ENCODE results near the gene PYGO2.

PYGO2 gene

DNA sequence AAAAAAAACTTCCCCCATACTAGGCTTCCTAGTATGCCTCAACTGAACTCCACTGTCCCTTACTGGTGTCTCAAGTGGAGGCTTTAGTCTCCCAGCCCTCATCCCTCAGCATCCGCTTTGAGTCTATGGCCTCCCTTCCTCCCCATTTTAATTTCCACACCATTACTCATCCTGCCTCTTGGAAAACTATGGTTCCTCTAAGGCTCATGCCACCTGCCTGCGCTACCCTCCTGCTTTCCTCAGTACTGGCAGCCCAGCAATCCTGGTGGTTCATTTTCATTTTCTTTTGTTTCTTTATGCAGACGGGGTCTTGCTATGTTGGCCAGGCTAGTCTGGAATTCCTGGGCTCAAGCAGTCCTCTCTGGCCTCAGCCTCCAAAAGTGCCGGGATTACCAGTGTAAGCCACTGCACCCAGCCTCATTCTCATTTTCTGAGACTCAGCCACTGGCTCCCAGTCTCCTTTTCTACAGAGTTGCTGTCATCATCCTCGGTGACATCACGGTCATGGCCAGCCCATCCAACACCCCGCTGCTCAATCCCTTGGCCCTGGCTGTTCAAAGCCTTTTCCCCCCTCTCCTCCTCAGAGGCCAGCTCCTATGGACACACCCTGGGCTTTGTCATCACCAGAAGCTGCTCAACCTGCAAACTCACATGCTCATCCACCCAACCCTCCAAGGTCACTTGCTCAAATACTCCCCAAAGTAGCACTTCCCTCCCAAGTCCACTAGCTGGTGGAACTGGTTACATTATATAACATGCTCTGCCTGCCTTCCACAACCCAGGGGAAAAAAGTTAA is 22.8 kb downstream of the PYGO2 start:
- H3K4me1 ChIP-seq (ENCODE audit: control insufficient read depth, insufficient read depth, low read length) = peaks cover 40% of the 10 kb centered on the region
- no peaks in the 10 kb centered on the region for H3K27me3 ChIP-seq (ENCODE audit: control insufficient read depth in 1 of 2, insufficient read depth in 2 of 2, low read length in 2 of 2)
- H3K4me3 ChIP-seq (ENCODE audit: low read length in 2 of 2) = no peak overlapping the region
- no peaks in the 10 kb centered on the region for H3K36me3 ChIP-seq (ENCODE audit: control insufficient read depth in 2 of 2, insufficient read depth in 2 of 2, low read length in 2 of 2)
- H3K27ac ChIP-seq (ENCODE audit: low read length) = peak overlapping the region; percentile 99
- H3K9me3 ChIP-seq (ENCODE audit: control insufficient read depth in 2 of 2, low read length in 2 of 2) = no peaks in the 10 kb centered on the region
- H3K9ac ChIP-seq (ENCODE audit: low read length in 2 of 2) = peak overlapping the region in 1 of 2 donors; percentile 96

DNA sequence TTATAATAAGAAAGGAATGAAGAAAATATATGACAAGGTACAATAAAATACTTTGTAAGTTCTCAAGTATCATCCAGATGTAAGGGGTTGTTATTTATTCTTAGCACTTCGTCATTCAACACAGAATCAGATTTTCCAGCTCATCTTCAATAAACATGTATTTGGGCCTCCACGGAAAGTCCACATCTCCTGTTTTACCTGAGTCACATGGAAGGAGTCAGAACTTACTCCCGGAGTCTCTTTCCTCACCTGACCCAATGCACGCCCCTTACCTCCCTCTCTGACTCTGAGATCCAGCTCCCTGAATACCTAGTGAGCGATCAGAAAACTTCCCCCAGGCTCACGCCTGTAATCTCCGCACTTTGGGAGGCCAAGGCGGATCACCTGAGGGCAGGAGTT is 23.6 kb downstream of the PYGO2 start:
- Histone ChIP-seq H3K9me3 (ENCODE audit: control insufficient read depth in 2 of 2, low read length in 2 of 2) (no peaks in the 10 kb centered on the region), H3K4me3 (ENCODE audit: low read length in 2 of 2) (peak overlapping the region; percentile 93 to 98), H3K36me3 (ENCODE audit: control insufficient read depth in 2 of 2, insufficient read depth in 2 of 2, low read length in 2 of 2) (no peaks in the 10 kb centered on the region), H3K9ac (ENCODE audit: low read length in 2 of 2) (peak overlapping the region; percentile 96 to 100), H3K27ac (ENCODE audit: low read length) (peak overlapping the region; percentile 99), H3K27me3 (ENCODE audit: control insufficient read depth in 1 of 2, insufficient read depth in 2 of 2, low read length in 2 of 2) (no peaks in the 10 kb centered on the region), H3K4me1 (ENCODE audit: control insufficient read depth, insufficient read depth, low read length) (peaks cover 36% of the 10 kb centered on the region)

DNA sequence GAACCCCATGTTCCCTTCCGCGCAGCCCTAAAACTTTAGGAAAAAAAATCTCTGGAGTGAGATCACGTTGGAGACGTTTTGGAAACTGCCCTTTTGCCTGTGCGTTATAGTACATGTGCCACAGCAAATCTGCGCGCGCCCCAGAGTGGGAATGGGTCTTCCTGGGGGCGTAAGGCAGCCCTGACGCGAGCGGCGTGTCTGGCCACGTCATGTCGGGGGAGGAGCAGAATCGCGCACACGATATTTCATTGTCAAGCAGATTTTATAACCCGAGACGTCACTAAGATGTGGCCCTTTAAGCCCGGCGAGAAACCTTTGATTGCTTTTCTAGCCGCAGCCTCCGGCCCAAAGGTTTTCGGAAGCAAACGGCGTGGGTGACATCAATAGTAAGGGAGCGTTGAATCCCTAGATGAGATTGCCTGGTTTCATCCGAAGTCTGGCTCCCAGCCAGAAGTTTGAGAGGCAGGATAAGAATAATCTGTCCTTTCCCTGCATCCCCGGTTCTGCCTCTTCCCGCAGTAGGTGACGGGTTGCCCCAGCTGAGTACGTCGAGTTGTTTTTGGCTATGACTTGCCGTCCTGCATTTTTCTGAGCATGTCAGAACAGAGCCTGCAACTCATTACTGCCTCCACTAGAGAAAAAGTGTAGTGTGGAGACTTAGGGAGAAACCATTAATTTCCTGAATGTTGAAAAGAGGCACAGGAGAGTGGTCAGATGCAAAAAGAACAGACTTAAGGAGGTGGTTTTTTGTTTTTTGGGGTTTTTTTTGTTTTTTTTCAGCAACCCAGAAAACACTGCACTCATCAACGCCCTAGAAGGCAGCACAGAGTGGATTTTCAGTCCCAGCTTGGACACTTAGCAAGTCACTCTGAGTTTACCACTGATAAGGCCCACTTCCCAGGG is 24.2 kb downstream of the PYGO2 start:
- Histone ChIP-seq H3K9me3 (ENCODE audit: control insufficient read depth in 2 of 2, low read length in 2 of 2) (no peaks in the 10 kb centered on the region), H3K4me1 (ENCODE audit: control insufficient read depth, insufficient read depth, low read length) (peaks cover 36% of the 10 kb centered on the region)

DNA sequence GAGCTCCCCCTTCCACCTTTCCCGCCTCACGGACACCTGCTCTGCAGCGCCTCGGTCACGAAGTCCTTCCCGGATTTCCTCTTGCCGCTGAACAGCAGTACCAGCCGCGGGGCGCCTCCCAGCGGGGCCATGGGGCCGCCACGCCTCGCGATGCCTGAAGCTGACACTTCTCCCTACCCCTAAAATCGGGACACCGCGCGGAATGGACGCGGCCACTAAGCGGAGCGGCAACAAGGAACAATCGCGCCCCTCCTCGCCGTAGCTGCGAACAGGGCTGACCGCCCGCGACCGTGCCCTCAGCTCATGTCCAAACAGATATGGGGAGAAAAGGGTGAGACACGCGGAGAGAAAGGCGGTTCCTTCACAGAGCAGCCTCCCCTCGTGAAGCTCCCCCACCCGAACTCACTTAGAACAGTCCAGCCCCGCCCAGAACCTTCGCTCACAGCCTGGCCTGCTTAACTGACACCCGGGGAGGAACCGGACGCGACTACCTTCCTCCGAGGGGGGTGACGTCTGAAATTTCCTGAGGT is 25.0 kb downstream of the PYGO2 start, which contains the start of gene PMVK:
TSS of gene PMVK (minus strand) at position 165 of the 530 bp plus-strand sequence. CDS start at position 131, 34 bp downstream.
- peak within 1 kb of the TSS; percentile 99 for H3K27ac ChIP-seq (ENCODE audit: low read length)

More for the DNA sequence above, 24.2 kb downstream of the PYGO2 start:
- Histone ChIP-seq H3K36me3 (ENCODE audit: control insufficient read depth in 2 of 2, insufficient read depth in 2 of 2, low read length in 2 of 2) (no peaks in the 10 kb centered on the region), H3K9ac (ENCODE audit: low read length in 2 of 2) (peak overlapping the region; percentile 96 to 100), H3K4me3 (ENCODE audit: low read length in 2 of 2) (peak overlapping the region; percentile 93 to 98), H3K27ac (ENCODE audit: low read length) (peak overlapping the region; percentile 99), H3K27me3 (ENCODE audit: control insufficient read depth in 1 of 2, insufficient read depth in 2 of 2, low read length in 2 of 2) (no peaks in the 10 kb centered on the region)

DNA sequence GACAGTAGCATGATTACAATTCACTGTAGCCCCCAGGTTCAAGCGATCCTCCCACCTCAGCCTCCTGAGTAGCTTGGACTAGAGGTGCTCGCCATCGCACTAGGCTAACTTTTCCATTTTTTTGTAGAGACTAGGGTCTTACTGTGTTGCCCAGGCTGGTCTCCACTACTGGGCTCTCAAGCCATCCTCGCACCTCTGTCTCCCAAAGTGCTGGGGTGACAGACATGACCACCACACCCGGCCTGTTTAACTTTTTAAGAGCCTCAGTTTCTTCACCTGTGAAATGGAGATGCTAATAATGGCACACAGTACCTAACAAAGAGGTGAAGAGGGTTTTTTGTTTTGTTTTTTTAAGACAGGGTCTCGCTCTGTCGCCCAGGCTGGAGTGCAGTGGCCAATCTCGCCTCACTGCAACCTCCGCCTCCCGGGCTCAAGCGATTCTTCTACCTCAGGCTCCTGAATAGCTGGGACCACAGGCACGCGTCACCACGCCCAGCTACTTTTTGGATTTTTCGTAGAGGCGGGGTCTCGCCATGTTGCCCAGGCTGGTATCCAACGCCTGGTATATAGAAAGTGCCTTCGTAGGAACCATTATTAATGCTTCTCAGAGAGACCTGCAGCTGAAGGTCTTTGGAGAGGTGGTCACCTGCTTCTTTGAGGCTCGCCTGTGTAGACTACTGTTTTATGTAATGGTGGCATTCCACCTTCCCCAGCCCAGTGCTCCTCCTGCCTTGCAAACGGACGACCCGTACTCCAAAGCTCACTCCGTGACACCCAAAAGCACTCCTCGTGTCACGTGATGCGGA is 25.6 kb downstream of the PYGO2 start:
- Histone ChIP-seq H3K9me3 (ENCODE audit: control insufficient read depth in 2 of 2, low read length in 2 of 2) (no peaks in the 10 kb centered on the region), H3K4me3 (ENCODE audit: low read length in 2 of 2) (peak overlapping the region; percentile 93 to 98), H3K9ac (ENCODE audit: low read length in 2 of 2) (peak overlapping the region; percentile 96 to 100), H3K27me3 (ENCODE audit: control insufficient read depth in 1 of 2, insufficient read depth in 2 of 2, low read length in 2 of 2) (no peaks in the 10 kb centered on the region), H3K27ac (ENCODE audit: low read length) (peak overlapping the region; percentile 99), H3K4me1 (ENCODE audit: control insufficient read depth, insufficient read depth, low read length) (peaks cover 30% of the 10 kb centered on the region), H3K36me3 (ENCODE audit: control insufficient read depth in 2 of 2, insufficient read depth in 2 of 2, low read length in 2 of 2) (peaks cover 0 to 6% of the 10 kb centered on the region in 2 donors)

More for the DNA sequence above, 25.0 kb downstream of the PYGO2 start, which contains the start of gene PMVK:
- Histone ChIP-seq H3K27me3 (ENCODE audit: control insufficient read depth in 1 of 2, insufficient read depth in 2 of 2, low read length in 2 of 2) (no peaks in the 10 kb centered on the region), H3K4me1 (ENCODE audit: control insufficient read depth, insufficient read depth, low read length) (peaks cover 30% of the 10 kb centered on the region), H3K9ac (ENCODE audit: low read length in 2 of 2) (peak within 1 kb of the TSS; percentile 96 to 100), H3K9me3 (ENCODE audit: control insufficient read depth in 2 of 2, low read length in 2 of 2) (no peaks in the 10 kb centered on the region), H3K36me3 (ENCODE audit: control insufficient read depth in 2 of 2, insufficient read depth in 2 of 2, low read length in 2 of 2) (peaks cover 0 to 4% of the 10 kb centered on the region in 2 donors), H3K4me3 (ENCODE audit: low read length in 2 of 2) (peak within 1 kb of the TSS; percentile 93 to 98)

DNA sequence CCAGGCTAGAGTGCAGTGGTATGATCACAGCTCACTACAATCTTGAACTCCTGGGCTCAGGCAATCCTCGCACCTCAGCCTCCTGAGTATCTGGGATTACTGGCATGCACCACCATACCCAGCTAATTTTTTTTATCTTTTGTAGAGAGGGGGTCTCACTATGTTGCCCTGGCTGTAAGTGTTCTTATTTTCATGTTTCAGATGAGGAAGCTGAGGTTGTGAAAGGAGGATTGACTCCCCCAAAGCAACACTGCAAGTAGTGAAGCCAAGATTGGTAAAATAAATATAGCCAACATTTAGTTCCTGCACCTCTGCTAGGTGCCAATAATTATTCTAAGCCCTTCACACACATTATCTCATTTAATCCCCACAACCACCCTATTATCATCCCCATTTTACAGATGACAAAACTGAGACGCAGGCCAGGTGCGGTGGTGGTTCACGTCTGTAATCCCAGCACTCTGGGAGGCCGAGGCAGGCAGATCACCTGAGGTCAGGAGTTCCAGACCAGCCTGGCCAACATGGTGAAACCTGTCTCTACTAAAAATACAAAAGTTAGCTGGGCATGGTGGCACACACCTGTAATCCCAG is 27.1 kb downstream of the PYGO2 start:
- Histone ChIP-seq H3K4me3 (ENCODE audit: low read length in 2 of 2) (no peak overlapping the region), H3K27ac (ENCODE audit: low read length) (no peak overlapping the region), H3K9me3 (ENCODE audit: control insufficient read depth in 2 of 2, low read length in 2 of 2) (no peaks in the 10 kb centered on the region), H3K27me3 (ENCODE audit: control insufficient read depth in 1 of 2, insufficient read depth in 2 of 2, low read length in 2 of 2) (no peaks in the 10 kb centered on the region), H3K4me1 (ENCODE audit: control insufficient read depth, insufficient read depth, low read length) (peaks cover 25% of the 10 kb centered on the region), H3K9ac (ENCODE audit: low read length in 2 of 2) (no peak overlapping the region), H3K36me3 (ENCODE audit: control insufficient read depth in 2 of 2, insufficient read depth in 2 of 2, low read length in 2 of 2) (peaks cover 4 to 10% of the 10 kb centered on the region in 2 donors)

DNA sequence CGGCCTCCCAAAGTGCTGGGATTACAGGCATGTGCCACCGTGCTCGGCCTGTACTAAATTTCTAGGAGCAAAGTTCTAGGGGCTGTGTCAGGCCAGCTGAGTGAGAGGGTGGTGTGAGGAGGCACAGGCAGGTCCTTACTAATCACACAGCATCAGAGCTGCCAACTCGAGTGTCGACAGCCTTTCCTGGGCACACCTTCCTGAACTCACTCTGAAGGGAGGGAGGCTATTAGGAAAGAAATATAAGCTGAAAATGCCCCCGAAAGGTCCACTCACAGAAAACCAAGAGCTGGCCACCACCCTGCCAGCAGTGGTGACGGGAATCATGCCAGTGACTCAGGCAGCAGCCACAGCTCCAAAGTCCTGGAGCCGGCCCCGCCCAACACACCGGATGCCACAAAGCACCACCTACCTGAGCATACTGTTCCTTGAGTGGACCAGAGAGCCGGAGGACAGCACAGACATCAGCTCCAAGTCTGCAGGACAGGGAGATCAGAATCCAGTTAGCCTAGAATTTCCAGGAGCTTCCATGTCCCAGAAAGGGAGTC is 29.6 kb downstream of the PYGO2 start:
- Histone ChIP-seq H3K27me3 (ENCODE audit: control insufficient read depth in 1 of 2, insufficient read depth in 2 of 2, low read length in 2 of 2) (no peaks in the 10 kb centered on the region), H3K9me3 (ENCODE audit: control insufficient read depth in 2 of 2, low read length in 2 of 2) (no peaks in the 10 kb centered on the region), H3K27ac (ENCODE audit: low read length) (no peak overlapping the region), H3K36me3 (ENCODE audit: control insufficient read depth in 2 of 2, insufficient read depth in 2 of 2, low read length in 2 of 2) (peaks cover 16 to 24% of the 10 kb centered on the region in 2 donors), H3K9ac (ENCODE audit: low read length in 2 of 2) (no peak overlapping the region), H3K4me3 (ENCODE audit: low read length in 2 of 2) (no peak overlapping the region), H3K4me1 (ENCODE audit: control insufficient read depth, insufficient read depth, low read length) (peaks cover 14% of the 10 kb centered on the region)

DNA sequence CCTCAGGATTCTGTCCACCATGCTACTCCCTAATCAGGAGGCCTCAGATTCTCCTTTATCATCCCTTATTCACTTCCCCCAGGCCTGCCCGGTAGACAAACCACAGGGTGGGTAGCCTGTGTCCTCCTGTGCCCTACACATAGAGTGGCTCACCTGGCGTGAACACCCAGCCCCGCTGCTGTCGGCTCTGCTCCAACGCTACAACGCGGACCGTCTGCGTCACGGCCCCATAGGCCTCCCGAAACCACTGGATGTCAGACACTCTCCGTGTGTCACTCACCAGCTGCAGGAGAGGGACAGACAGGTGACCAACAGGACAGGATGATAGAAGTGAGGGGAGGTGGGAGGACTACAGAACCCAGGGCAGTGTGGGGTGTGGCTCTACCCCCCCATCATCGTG is 35.4 kb downstream of the PYGO2 start:
- Histone ChIP-seq H3K4me1 (ENCODE audit: control insufficient read depth, insufficient read depth, low read length) (no peaks in the 10 kb centered on the region), H3K27ac (ENCODE audit: low read length) (no peak overlapping the region)

DNA sequence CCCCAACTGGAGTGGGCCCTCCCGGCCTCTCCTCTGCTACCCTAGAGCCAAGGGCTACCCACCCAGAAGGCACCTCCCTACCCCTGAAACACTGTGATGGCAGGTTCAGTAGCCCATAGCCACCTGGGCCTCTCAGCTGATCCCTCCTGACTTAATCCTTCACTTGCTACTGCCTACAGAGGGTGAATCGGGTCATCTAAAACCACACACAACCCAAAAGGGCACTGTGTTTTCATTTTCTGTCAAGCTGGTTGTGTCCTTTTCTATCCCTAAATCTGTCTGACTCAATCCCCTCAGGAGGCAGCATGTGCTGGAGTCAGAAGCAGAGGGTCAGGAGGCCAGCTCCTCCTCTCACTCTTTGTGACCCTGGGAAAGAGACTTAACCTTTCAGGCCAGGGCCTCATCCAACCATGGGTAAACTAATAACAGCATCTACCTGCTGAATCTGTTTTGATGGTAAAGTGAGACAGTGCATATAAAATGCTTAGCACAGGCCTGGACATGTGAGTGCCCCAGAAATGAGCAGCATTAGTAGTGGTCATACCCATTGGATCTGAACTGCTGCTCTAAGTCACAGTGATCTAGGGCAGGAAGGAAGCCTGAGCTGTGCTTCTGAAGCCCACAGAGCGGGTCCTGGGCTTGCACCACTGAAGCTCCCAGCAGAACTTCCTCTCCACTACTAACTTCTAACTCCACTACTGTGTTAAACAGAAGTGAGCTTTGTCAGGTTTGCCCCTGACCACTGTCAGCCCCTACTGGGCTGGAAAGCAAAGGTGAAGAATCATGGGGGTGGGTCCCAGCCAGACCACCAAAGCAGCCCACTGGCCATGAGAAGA is 36.0 kb downstream of the PYGO2 start:
- H3K9ac ChIP-seq (ENCODE audit: low read length in 2 of 2) = no peak overlapping the region
- no peaks in the 10 kb centered on the region for H3K9me3 ChIP-seq (ENCODE audit: control insufficient read depth in 2 of 2, low read length in 2 of 2)
- no peaks in the 10 kb centered on the region for H3K27me3 ChIP-seq (ENCODE audit: control insufficient read depth in 1 of 2, insufficient read depth in 2 of 2, low read length in 2 of 2)
- no peaks in the 10 kb centered on the region for H3K4me1 ChIP-seq (ENCODE audit: control insufficient read depth, insufficient read depth, low read length)
- H3K27ac ChIP-seq (ENCODE audit: low read length) = no peak overlapping the region
- H3K36me3 ChIP-seq (ENCODE audit: control insufficient read depth in 2 of 2, insufficient read depth in 2 of 2, low read length in 2 of 2) = peaks cover 51 to 56% of the 10 kb centered on the region in 2 donors
- no peak overlapping the region for H3K4me3 ChIP-seq (ENCODE audit: low read length in 2 of 2)

More for the DNA sequence above, 35.4 kb downstream of the PYGO2 start:
- H3K9ac ChIP-seq (ENCODE audit: low read length in 2 of 2) = no peak overlapping the region
- peaks cover 51 to 55% of the 10 kb centered on the region in 2 donors for H3K36me3 ChIP-seq (ENCODE audit: control insufficient read depth in 2 of 2, insufficient read depth in 2 of 2, low read length in 2 of 2)
- H3K27me3 ChIP-seq (ENCODE audit: control insufficient read depth in 1 of 2, insufficient read depth in 2 of 2, low read length in 2 of 2) = no peaks in the 10 kb centered on the region
- H3K4me3 ChIP-seq (ENCODE audit: low read length in 2 of 2) = no peak overlapping the region
- no peaks in the 10 kb centered on the region for H3K9me3 ChIP-seq (ENCODE audit: control insufficient read depth in 2 of 2, low read length in 2 of 2)
